ENCODE data around the gene CHMP2B.
A peak's percentile ranks its signal among the peaks of the same experiment; 100 is the strongest.
"Not testable (repeated sequence)": the region's sequence is repeated elsewhere in the genome, so short reads cannot be mapped to it uniquely, and the experiment has no call there.

Gene CHMP2B

DNA sequence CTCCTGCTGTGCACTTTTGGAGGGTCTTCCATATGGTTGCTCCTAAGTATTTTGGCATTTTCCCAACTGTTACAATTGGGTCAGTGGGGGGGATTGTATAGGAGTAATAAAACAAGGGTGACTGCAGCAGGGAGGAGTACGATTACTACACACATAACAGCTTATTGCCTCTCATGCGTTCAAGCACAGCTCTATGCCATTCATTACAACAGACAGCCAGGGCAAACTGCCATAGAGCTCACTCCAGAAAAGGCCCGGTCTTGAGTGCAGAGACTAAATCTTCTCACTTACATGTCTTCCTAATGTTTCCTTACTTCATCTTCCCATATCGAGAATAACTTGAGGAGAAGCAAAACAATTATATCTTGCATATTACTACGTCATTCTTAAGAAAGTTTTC lies 1.4 kb upstream of the CHMP2B start:
- peak in 29 of 42 donors; percentile 7 to 65 (median 33) for DNase-seq

DNA sequence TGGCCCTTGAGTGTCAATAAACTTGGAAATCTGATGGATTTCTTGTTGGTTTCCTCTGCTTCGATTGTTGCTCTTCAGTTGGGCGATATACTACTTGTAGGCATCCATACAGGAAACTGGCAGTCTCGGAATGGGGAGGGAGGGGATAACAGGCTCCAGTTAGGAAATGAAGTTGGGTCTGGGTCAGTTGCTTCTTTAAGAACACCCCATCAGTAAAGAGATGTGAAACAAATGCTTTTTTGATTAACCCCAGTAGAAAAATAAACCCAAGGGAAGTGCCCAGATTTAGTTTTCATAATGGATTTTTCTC lies 681 bp downstream of the CHMP2B start:
- no peak for DNase-seq
- intact Hi-C loops (cut with DNase I), result no loop called here

More for the DNA sequence above, 1.4 kb upstream of the CHMP2B start:
- intact Hi-C loops (cut with DNase I), result no loop called here

DNA sequence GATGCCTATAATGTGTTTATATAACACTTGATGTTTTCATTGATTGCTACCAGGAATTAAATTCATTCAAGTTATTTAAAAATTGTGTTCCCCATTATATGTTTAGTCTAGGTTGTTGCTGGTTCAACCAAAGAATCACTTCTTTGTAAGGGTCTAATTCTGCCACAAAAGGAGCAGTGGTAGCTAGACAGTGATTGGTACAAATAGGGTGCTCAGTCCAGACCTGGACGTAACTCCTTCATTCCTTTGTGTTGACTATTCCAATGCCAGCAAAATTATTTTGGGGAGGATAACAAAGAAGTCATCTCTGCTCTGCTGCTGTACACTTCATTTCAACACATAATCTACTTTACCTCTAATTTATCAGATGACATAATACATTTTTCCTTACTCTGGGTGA lies 1.2 kb downstream of the CHMP2B start:
- no peak for DNase-seq

DNA sequence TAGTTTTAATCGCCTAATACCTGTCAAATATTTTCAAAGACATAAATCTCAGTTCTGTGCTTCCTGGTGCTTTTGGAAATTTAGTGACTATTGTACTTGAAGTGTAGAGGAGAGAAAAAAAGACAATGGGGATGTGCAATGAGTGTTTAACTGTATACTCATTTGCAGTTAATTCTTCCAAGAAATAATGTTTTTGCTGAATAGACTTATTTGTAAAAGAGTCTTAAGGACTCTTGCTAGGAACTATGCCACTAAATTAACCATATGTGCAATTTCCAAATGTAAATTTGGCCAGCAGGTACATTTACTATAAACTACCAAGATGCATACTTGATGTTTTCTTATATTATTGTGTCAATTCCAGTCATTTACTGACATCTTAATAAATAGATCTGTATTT lies 2.0 kb downstream of the CHMP2B start:
- intact Hi-C loops (cut with DNase I), result no loop called here
- DNase-seq, result no peak

More for the DNA sequence above, 1.2 kb downstream of the CHMP2B start:
- intact Hi-C loops (cut with DNase I), result no loop called here

DNA sequence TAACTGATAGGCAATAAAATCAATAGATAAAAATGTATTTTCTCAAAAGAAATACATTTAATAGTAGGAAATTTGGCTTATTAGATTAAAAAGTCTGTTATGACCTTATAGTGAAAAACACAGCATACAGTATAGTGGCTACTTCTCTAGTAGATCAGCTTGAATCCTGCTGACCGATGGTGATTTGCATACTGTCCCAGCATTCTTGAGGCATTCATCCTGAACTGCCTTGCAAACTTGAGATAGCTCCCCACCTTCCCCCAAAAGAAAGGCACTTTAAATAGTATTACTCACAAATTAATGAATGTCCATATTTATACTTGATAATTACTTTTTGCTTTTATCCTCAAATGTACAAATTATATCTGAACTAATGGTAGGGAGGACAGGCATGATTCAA lies 6.7 kb downstream of the CHMP2B start:
- no peak for DNase-seq
- intact Hi-C loops (cut with DNase I), result no loop called here

DNA sequence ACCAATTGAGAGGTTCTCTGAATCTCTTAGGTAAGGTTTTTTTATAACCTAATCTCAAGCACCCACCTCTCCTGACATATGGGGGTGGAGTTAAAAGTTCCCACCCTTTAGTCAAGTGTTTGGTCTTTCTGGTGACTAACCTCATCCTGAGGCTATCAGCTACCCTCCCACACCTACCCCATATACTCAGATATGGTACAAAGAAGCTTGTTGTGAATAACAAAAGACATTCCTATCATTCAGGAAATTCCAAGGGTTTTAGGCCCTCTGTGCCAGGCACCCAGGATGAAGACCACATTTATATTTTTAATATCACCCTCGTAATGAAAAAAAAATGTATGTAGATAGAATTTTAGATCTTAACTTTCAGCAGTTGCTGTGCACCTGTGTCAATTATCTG lies 9.0 kb downstream of the CHMP2B start:
- DNase-seq, result no peak
- intact Hi-C loops (cut with DNase I), result no loop called here

DNA sequence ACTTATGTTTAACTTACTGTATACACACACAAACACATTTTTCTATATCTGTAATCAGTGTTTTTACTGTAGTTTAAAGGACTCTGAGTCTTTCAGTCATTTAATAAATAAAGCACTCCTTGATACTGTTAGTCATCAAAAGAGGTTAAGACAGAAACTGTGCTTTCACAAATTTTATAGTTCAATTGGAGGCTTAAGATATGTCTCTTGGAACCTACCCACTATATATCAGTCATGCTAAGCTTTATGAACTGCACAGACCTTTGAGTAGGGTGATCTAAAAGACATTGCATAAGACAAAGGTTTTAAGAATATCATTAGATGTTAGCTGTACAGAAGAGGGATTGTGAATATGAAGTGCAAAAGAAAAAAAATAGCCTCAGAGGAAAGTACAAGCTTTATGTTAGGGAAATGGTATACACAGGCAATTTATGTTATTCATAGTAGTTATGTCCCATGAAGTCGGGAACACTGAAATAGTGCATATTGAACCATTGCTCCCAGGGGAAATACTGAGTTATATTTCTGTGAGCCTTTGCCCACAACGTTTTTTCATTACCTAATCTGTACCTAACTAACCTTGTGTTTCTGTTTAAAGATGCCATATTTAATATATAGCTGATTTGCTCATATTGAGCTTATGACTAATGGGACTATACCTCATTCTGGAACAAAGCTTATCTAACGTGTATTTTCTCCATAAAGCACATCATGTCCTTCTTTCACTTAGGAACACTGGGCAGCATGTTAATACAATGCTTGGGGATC lies 19.7 kb downstream of the CHMP2B start:
- intact Hi-C loops (cut with DNase I), result no loop called here
- no peak for DNase-seq

DNA sequence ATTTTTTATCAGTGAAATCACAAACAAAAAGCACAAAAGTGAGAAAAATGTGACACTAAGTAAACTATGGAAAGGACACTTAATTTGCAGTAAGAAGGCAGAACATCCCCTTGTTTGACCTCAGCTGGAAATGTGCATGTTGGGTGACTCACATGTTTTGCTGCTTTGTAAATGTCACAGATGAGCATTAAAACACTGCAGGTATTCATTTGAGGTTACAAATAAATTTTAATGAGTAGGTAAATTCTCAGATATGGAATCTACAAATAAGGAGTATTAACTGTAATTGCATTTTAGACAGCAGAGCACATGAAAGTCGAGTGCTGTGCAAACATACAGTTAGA lies 20.3 kb downstream of the CHMP2B start:
- intact Hi-C loops (cut with DNase I), result no loop called here
- no peak for DNase-seq

DNA sequence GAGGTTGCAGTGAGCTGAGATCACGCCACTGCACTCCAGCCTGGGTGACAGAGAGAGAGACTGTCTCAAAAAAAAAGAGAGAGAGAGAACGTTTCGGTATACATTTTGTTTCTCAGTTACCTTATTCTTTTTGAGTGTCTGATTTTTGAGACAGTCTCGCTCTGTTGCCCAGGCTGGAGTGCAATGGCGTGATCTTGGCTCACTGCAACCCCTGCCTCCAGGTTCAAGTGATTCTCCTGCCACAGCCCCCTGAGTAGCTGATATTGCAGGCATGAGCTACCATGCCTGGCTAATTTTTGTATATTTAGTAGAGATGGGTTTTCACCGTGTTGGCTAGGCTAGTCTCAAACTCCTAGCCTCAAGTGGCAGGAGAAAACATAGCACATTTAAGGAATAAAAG lies 21.1 kb downstream of the CHMP2B start:
- DNase-seq; intact Hi-C loops (cut with DNase I): not testable (repeated sequence)

DNA sequence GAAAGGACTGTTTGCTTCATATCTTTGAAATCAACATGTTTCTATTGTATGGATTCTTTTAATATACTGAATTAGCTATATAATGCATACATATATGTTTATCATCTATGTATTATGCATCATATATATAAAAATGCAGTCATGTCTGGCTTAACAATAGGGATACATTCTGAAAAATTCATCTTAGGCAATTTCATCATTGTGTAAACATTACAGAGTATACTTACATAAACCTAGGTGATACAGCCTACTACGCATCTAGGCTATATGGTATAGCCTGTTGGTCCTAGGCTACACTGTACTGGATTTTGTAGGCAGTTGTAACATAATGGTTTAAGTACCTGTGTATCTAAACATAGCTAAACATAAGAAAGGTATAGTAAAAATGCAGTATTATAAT lies 21.7 kb downstream of the CHMP2B start:
- intact Hi-C loops (cut with DNase I), result no loop called here
- DNase-seq, result no peak

DNA sequence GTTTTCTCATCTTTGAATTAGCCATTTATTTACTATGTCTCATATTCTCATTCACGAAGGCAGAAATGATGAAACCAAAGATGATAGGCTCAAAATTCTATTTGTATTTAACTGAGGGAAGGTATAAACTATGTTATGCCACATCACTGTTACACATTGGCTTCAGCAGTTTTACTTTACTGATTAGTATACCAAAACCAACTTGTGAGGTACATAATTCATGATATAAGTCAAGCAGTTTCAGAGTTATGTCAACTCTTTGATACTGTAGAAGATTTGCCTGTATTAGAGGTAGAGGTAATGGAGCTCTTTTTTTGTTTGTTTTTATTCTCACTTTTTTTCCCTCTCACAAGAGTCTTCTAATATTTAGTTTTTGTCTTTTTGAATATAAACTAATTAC lies 22.9 kb downstream of the CHMP2B start:
- intact Hi-C loops (cut with DNase I), result no loop called here
- no peak for DNase-seq

DNA sequence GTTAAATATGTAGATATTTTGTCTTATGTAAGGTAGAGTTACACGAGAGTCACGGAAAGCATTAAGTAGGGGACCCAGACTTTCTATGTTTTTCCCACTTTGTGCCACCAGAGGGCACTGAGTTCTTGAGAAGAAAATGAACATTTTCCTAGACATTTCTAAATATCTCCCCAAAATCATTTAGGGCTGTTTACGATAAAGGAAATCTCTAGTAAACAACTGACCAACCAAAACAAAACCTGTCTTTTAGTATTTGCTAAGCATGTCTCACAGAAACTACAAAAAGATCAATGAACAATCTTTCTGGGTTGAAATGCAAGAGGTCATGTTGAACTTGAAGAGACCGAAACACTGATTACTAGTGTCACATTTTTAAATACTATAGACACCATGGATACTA lies 33.2 kb downstream of the CHMP2B start:
- peak in 31 of 42 donors; percentile 15 to 82 (median 55) for DNase-seq
- intact Hi-C loops (cut with DNase I), result no loop called here

DNA sequence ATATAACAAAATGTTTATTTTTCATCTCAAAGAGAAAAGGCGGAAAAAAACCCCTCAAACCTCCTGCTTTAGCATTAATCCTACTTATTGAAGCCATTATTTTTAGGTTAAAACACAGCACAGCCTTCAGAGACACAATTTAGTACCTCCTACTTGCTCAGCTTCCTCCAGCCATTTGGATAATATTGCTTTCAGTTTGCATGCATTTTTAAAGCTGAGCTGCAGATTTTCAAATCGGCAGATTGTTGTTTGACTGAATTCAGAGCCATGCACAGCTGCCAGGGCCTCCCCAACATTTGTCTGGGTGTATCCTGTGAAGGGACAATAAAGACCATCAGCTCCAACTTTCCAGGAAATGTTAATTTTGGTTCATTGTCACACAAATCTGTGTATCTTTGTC lies 34.8 kb downstream of the CHMP2B start:
- no peak for DNase-seq
- intact Hi-C loops (cut with DNase I), result no loop called here

DNA sequence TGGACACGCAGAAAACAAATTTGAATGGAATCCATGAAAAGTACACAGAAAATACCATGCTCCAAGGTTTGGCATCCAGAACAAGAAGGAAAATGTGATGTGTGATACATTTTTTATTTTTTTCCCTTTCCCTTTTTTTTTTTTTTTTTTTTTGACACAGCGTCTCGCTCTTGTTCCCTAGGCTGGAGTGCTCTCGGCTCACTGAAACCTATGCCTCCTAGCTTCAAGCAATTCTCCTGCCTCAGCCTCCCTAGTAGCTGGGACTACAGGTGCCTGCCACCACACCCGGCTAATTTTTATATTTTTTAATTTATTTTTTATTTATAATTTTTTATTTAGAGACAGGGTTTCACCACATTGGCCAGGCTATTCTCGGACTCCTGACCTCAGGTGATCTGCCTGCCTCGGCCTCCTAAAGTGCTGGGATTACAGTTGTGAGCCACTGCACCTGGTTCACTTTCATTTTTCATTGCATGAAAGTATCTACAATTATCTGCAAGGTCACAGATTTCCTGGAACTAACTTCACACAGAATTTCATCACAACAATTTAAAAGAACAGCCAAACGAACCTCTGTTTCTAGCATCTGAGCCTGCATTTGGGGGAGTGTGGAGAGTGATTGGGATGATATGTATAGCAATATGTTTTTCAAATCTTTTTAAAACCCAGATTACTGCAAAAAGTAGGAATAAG lies 41.0 kb downstream of the CHMP2B start:
- no peak for DNase-seq
- intact Hi-C loops (cut with DNase I), result no loop called here

DNA sequence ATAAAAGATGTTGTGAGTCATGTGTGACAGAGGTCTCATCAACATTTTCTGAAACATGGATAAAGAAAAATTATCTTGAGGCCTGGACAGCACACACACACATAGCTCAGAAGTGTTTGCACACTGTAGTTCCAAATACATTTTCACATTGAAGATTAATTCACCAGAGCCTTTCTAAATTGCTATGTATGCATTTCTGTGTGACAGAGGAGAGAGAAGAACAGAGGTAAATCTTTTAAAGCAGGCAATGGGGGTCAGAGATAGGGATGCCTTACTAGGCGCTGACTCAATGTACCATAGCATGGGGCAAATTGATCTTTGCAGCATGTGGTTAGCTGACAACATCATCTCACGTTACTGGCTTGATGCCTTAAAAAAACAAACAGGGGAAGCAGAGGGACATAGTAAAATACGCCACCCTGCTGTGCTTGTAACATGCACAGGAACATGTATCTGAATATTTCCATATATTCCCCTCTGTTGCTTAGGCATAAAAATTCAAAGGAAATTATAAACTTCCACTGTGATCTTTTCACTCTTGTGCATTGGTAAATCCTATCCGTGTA lies 41.6 kb downstream of the CHMP2B start:
- intact Hi-C loops (cut with DNase I), result no loop called here
- no peak for DNase-seq

DNA sequence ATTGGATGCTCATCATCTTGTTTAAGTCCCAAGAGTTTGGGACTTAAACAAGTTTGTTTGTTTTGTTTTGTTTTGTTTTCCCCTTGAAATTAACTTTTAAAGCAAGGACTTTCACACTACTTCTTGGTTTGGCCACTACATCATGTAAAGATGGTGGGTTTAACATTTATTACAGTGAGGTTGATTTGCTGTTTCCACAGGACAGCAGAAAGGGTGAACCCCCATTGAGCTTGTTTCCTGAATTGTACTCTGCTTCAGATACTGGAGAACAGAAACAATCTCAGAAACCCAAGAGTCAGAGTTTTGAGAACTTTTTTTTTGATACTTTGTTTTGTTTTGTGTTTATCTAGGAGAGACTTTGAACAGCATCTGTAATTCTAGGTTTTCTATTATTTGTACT lies 42.6 kb downstream of the CHMP2B start:
- no peak for DNase-seq
- intact Hi-C loops (cut with DNase I), result no loop called here

DNA sequence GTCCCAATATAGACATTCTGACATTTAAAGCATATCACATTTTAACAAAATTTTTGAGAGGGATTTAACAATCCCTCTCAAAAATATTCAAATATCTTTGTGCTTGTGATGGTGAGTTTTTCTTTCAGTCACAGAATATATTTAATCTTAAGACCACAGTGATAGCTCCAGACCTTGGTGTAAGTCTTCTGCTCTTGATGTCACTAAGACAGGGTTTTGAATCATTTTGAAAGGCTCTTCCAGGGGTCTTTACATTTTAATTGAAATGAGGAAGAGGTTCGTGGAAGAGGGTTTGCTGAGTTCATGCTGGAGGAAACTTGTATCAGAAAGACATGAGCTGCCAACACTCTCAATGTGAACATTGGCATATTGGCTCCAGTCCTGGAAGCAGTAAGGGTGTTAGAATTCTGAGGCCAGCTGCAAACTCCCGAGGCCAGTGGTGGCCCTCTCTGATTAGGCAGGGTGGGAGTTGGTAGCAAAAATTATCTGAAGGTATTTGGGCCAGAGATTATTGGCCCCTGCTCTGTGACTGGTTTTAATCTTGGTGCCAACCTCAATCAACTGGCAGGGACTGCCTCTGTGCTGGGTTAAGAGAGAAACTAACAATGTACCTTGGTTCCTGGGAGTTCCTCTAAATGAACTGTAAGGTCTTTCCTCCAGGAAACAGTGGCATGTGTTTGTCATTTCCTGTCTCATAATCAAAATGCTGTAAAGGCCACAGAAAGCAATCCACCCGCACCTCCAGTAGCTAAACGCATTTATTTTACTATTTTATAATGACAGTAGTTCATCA lies 44.0 kb downstream of the CHMP2B start:
- intact Hi-C loops (cut with DNase I), result no loop called here
- DNase-seq, result no peak

DNA sequence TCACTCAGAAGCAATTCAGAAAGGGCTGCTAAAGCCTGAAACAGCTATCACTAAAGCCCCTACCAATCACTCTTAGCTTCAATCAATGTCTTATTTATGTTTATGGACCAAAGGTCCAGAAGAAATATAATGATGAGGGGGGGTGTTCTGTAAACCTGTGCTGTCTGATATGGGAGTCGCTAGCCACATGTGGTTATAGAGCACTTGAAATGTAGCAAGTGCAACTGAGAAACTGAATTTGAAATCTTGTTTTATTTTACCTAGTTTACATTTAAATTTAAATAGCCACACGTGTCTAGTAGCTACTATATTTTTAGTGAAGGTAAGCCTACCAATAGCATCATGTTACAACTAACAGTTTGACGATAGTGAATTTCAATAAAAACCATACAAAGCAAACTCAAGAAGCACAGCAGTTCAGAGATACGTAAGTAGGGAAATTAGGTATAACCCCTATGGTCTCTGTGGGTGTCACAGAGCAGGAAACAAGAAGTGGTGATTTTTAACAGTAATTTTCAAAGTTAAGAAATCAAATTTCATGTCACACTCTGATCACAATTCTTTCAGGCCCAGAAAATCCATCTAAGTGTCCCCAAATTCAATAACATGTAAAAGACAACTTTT lies 45.7 kb downstream of the CHMP2B start:
- intact Hi-C loops (cut with DNase I), result no loop called here
- DNase-seq, result no peak

DNA sequence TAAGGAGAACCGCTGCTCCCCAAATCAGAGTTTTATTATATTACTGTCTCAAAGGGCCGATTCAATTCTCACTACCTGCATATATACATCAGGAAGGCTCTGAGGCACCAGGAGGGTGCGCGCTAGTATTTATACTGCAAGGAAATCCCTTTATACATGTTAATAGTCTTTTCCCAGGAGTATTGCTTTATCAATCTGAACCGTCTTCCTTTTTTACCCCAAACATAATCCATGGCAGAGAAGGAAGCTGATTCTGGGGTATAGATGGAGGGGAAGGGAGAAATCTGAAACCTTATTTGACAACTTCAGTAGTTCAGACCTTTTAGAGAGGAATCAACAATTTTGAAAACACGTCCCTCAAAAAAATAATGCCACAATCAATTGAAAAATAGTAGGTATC lies 49.4 kb downstream of the CHMP2B start, which contains the start of gene POU1F1:
POU1F1 (minus strand) TSS at position 101 of the 400 bp plus-strand sequence. CDS start 122 bp downstream, outside the sequence.
- no peak for DNase-seq
- intact Hi-C loops (cut with DNase I), result no loop called here

DNA sequence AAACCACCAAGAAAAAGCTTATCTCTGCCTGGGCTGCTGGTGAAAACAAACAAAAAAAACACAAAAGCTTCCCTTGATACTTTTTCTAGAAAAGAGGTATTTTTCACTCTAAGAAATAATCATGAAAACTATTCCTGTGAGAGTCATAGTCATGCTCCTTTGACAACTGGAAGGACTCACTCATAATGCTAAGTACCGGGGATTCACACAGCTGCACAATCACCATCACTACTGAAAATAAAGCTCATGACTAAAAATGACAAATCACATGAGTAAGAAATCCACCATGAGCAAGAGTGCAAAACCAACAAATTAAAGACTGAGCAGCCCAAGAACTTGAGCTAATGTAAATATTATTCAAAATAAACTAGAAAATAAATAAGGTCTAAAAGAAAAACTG lies 59.9 kb downstream of the CHMP2B start:
- intact Hi-C loops (cut with DNase I), result no loop called here

More for the DNA sequence above, 59.9 kb downstream of the CHMP2B start:
- no peak for DNase-seq

All from head of caudate nucleus (tissue), 42 donors.